Esophagus squamous epithelium (tissue), 5 donors: ENCODE results near the gene CCDC71. TPM values are rescaled to one million over a fixed set of nuclear protein-coding genes. Genes with fewer than 3 reads are reported as not detected.
A peak's percentile ranks its signal among the peaks of the same experiment; 100 is the strongest.

Experiments used
- DNase-seq: peaks from one replicate; lab custom pipeline; 2025; lab: John Stamatoyannopoulos, UW
- H3K27ac ChIP-seq, 4 donors: fragments of 200-600 bp; sonication (generic); one replicate each; pipeline ENCODE4 v1.5.1; 2016 to 2019; ENCODE audit warnings: mild to moderate bottlenecking in 1 of 4
- H3K27me3 ChIP-seq, 4 donors: fragments of 200-600 bp; sonication (generic); 1 replicate in 3 of 4; 2 replicates in 1 of 4; pipeline versions ENCODE4 v1.5.1 to v1.6.0; 2017 to 2021; ENCODE audit warnings: antibody characterized with exemption in 1 of 4
- H3K36me3 ChIP-seq, 3 donors: fragments of 200-600 bp; sonication (generic); one replicate each; pipeline ENCODE4 v1.5.1; 2016 to 2019
- H3K4me1 ChIP-seq, 3 donors: fragments of 200-600 bp; sonication (generic); one replicate each; pipeline ENCODE4 v1.5.1; 2017 to 2019
- H3K4me3 ChIP-seq, 4 donors: fragments of 200-600 bp; sonication (generic); 1 replicate in 3 of 4; 2 replicates in 1 of 4; pipeline ENCODE4 v1.5.1; 2016 to 2019; ENCODE audit warnings: mild to moderate bottlenecking in 2 of 4, moderate library complexity in 1 of 4
- H3K9me3 ChIP-seq, 3 donors: fragments of 200-600 bp; sonication (generic); one replicate each; pipeline ENCODE4 v1.5.1; 2016 to 2019
- CTCF ChIP-seq, 6 experiments: fragments of 450-650 bp in 4 of 6; fragments of 200-600 bp in 2 of 6; sonication (generic) in 2 of 6; IDR thresholded peaks; one replicate each; pipeline ENCODE4 v1.5.1; 2016 to 2019; ENCODE audit warnings: antibody characterized with exemption in 6 of 6, mild to moderate bottlenecking in 4 of 6, moderate library complexity in 4 of 6
- POLR2A ChIP-seq, 4 donors: fragments of 450-650 bp; IDR thresholded peaks; one replicate each; pipeline ENCODE4 v1.6.1; 2017; ENCODE audit warnings: antibody characterized with exemption in 4 of 4, mild to moderate bottlenecking in 4 of 4, moderate library complexity in 3 of 4
- WGBS, 2 donors: methylation state at CpG; one replicate each; pipeline ENCODE4 v1.1.5; 2018; 5-methylcytosine and 5-hydroxymethylcytosine counted together
- intact Hi-C: fragments of 100-400 bp; cut with DNase I; formaldehyde crosslinking; loops from one replicate; pipeline ENCODE4 v1.15.0; 2022
- total RNA-seq, 4 donors: library from RNA; depleted of rRNA; stranded (reverse); fragments of >200 nt; gene quantifications; one replicate each; pipeline ENCODE4 v1.1.0, GENCODE V29; 2016
- donor health status: DM: yes; HTN: yes; CAD: no.

Gene CCDC71
- total RNA-seq, 4 donors from 2014 or later = 17.0 to 31.1 (median 23.1) TPM

DNA sequence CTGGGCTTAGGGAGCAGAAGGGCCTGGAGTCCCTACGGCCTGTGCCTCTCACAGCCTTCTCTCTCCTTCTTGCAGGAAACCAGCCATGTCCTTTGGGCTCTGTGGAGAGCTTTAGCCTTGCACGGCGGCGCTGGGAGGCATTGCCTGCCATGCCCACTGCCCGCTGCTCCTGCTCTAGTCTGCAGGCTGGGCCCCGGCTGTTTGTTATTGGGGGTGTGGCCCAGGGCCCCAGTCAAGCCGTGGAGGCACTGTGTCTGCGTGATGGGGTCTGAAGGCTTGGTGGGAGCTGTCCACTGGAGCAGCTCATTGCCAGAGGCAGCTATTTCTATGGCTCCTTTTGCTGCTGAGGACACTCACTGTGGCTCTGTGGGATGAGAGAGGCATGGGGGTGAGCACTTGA lies 9.4 kb upstream of the CCDC71 start:
- Histone ChIP-seq H3K27me3 (no peaks in the 10 kb centered on the region), H3K27ac (no peak overlapping the region), H3K4me3 (no peak overlapping the region), H3K9me3 (no peaks in the 10 kb centered on the region), H3K4me1 (peaks cover 30 to 49% (median 30%) of the 10 kb centered on the region in 3 donors), H3K36me3 (peaks cover 0 to 53% (median 16%) of the 10 kb centered on the region in 3 donors)
- 63 to 100% methylated on average over 1 to 5 of the region's 8 CpGs for WGBS, 2 donors
- intact Hi-C loops = loop anchor here (10.0 kb wide), 2 partner anchors 99 to 159 kb away; partner anchors contain the start of gene C3orf62
- TF ChIP-seq CTCF (IDR thresholded peaks at IDR 0.05) = no peak
- TF ChIP-seq POLR2A (IDR thresholded peaks at IDR 0.05) = no peak
- DNase-seq = no peak

DNA sequence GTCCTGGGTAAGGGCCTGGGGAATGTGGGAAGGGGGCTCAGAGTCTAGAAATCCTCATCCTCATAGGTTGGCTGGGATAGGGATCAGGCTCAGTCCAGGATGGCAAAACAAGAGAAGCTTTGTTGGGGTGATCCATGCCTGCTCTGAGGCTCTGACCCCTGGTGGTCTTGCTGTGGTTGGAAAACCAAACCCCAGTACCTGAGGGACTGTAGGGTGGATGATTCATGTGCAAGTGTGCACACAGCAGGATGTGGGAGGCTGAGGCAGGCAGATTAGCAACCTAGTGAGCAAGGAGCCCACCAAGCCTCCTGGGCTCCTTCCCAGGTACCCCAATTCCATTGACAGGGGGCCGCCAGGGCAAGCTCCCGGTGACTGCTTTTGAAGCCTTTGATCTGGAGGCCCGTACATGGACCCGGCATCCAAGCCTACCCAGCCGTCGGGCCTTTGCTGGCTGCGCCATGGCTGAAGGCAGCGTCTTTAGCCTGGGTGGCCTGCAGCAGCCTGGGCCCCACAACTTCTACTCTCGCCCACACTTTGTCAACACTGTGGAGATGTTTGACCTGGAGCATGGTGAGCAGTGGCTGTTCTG lies 8.4 kb upstream of the CCDC71 start:
- Histone ChIP-seq H3K4me3 (no peak overlapping the region), H3K27me3 (no peaks in the 10 kb centered on the region), H3K9me3 (no peaks in the 10 kb centered on the region), H3K36me3 (peaks cover 0 to 53% (median 16%) of the 10 kb centered on the region in 3 donors), H3K4me1 (peaks cover 31 to 56% (median 33%) of the 10 kb centered on the region in 3 donors), H3K27ac (peak overlapping the region in 3 of 4 donors; percentile 88 to 94 (median 90))
- TF ChIP-seq POLR2A (IDR thresholded peaks at IDR 0.05) (no peak), CTCF (IDR thresholded peaks at IDR 0.05) (no peak)
- no peak for DNase-seq
- WGBS, 2 donors = 96 to 100% methylated on average over 2 to 6 of the region's 9 CpGs
- intact Hi-C loops = loop anchor here (10.0 kb wide), 2 partner anchors 100 to 160 kb away; partner anchors contain the start of gene C3orf62

- WGBS, 2 donors = 18 to 25% methylated on average over 1 to 3 of the region's 4 CpGs
- peak overlapping the region in 2 of 4 donors; percentile 80 to 84 for H3K4me3 ChIP-seq
- H3K27me3 ChIP-seq = no peaks in the 10 kb centered on the region
- DNase-seq = no peak
- H3K4me1 ChIP-seq = peaks cover 31 to 56% (median 33%) of the 10 kb centered on the region in 3 donors
- peak overlapping the region; percentile 84 to 94 (median 89) for H3K27ac ChIP-seq
- H3K9me3 ChIP-seq = no peaks in the 10 kb centered on the region
- no peak for TF ChIP-seq POLR2A (IDR thresholded peaks at IDR 0.05)
- no peak for TF ChIP-seq CTCF (IDR thresholded peaks at IDR 0.05)
- H3K36me3 ChIP-seq = peaks cover 0 to 53% (median 16%) of the 10 kb centered on the region in 3 donors
- intact Hi-C loops = loop anchor here (10.0 kb wide), 2 partner anchors 101 to 161 kb away; partner anchors contain the start of gene C3orf62
Measured at GRCh38 chr3:49173792-49174170, 7.7 kb upstream of the CCDC71 start.

- peak overlapping the region; percentile 52 to 84 (median 80) for H3K4me3 ChIP-seq
Measured at GRCh38 chr3:49173116-49173791, 7.1 kb upstream of the CCDC71 start.

More at GRCh38 chr3:49173116-49173791, 7.1 kb upstream of the CCDC71 start:
- Histone ChIP-seq H3K27ac (peak overlapping the region; percentile 84 to 94 (median 89)), H3K4me1 (peaks cover 31 to 56% (median 33%) of the 10 kb centered on the region in 3 donors), H3K36me3 (peaks cover 0 to 50% (median 16%) of the 10 kb centered on the region in 3 donors), H3K27me3 (no peaks in the 10 kb centered on the region), H3K9me3 (no peaks in the 10 kb centered on the region)
- DNase-seq = no peak
- TF ChIP-seq POLR2A (IDR thresholded peaks at IDR 0.05) (no peak), CTCF (IDR thresholded peaks at IDR 0.05) (no peak)
- WGBS, 2 donors = 19 to 40% methylated on average over 2 to 3 of the region's 3 CpGs
- intact Hi-C loops = loop anchor here (10.0 kb wide), 2 partner anchors 102 to 162 kb away; partner anchors contain the start of gene C3orf62
